Measurements from ENCODE around the gene FOXO6. TPM values are rescaled to one million over a fixed set of nuclear protein-coding genes. Genes with fewer than 3 reads are reported as not detected.

FOXO6 gene
- total and polyA plus RNA-seq, 2 experiments from 2014 or later, result 0.68 to 4.2 TPM

DNA sequence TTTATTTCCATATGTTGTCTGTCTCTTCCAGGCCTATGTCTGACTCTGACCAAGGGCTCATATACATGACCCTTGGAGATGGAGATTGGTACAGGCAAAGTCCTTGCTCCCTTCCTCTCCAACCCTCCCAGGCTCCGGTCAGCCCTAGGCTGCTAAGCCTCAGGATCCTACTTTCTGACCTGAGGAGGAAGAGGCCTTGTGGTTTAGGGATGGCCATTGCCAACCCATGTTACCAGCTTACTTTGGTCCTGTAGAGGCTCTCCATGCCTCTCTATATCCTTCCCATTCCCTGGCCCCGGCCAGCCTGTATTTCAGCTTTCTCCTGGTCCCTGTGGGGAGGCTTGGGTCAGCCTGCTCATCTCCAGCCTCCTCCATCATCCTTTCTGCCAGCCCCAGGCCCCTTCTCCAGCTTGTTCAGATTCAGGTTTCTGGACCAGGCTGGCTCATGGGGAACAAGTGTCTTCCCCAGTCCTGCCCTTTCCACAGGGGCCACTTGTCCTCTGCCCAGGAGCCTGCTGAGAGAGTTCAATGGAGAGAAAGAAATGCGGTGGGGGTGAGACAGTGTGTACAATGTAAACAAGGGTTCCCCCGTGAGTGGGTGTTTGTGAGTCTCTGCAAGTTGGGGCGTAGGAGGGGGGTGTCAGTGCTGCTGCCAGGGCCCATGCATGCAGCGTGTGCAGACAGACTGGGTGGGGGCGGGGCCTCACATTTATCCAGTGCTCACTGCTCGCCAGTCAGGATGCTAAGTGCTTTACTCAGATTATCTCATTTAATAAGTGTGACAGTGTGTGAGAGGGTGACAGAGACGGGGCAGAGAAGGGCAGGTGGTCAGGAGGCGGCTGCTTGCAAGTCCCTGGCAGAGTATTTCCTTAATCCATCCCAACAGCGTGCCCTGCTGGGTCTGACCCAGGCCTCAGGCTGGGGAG lies 31.3 kb upstream of the FOXO6 start:
- Mint-ChIP-seq H3K27me3 (ENCODE audit: insufficient read depth, low read depth, poor library complexity) (peaks cover 10% of the 10 kb centered on the region), H3K27ac (no peak overlapping the region), H3K36me3 (ENCODE audit: low read depth) (no peaks in the 10 kb centered on the region), H3K4me1 (peaks cover 8% of the 10 kb centered on the region), H3K9me3 (peaks cover 2% of the 10 kb centered on the region; the same call in 1 of the 3 replicates), H3K4me3 (no peak overlapping the region)
- Histone ChIP-seq H3K4me3 (no peak overlapping the region), H3K4me2 (no peak overlapping the region), H3K9me2 (ENCODE audit: insufficient read depth) (no peaks in the 10 kb centered on the region), H2AFZ (no peak overlapping the region), H4K20me1 (replicated peaks; ENCODE audit: insufficient read depth) (no peaks in the 10 kb centered on the region), H3K27ac (ENCODE audit: low read depth) (no peak overlapping the region), H3K27me3 (ENCODE audit: insufficient read depth) (no peaks in the 10 kb centered on the region), H3K36me3 (ENCODE audit: insufficient read depth) (no peaks in the 10 kb centered on the region), H3F3A (replicated peaks; ENCODE audit: low read depth) (no peaks in the 10 kb centered on the region), H3K79me2 (replicated peaks; ENCODE audit: insufficient read depth) (no peaks in the 10 kb centered on the region), H3K4me1 (ENCODE audit: insufficient read depth) (no peaks in the 10 kb centered on the region)
- no peak for DNase-seq (ENCODE audit: low spot score)
- TF ChIP-seq CTCF (conservative IDR thresholded peaks at IDR 0.05; ENCODE audit: low read depth in 2 of 2), result no peak
- TF ChIP-seq ZNF331 (CRISPR knock-in tag; IDR thresholded peaks at IDR 0.05; ENCODE audit: low read depth), result no peak
- no peak for TF ChIP-seq ZNF114 (CRISPR knock-in tag; IDR thresholded peaks at IDR 0.05)
- no peak for TF ChIP-seq CREB1 (CRISPR knock-in tag; IDR thresholded peaks at IDR 0.05; ENCODE audit: low read depth)
- TF ChIP-seq ETS1 (IDR thresholded peaks at IDR 0.05), result no peak
- no peak for TF ChIP-seq POLR2AphosphoS5 (IDR thresholded peaks at IDR 0.05; ENCODE audit: low read depth)
- TF ChIP-seq, protein P1, sequence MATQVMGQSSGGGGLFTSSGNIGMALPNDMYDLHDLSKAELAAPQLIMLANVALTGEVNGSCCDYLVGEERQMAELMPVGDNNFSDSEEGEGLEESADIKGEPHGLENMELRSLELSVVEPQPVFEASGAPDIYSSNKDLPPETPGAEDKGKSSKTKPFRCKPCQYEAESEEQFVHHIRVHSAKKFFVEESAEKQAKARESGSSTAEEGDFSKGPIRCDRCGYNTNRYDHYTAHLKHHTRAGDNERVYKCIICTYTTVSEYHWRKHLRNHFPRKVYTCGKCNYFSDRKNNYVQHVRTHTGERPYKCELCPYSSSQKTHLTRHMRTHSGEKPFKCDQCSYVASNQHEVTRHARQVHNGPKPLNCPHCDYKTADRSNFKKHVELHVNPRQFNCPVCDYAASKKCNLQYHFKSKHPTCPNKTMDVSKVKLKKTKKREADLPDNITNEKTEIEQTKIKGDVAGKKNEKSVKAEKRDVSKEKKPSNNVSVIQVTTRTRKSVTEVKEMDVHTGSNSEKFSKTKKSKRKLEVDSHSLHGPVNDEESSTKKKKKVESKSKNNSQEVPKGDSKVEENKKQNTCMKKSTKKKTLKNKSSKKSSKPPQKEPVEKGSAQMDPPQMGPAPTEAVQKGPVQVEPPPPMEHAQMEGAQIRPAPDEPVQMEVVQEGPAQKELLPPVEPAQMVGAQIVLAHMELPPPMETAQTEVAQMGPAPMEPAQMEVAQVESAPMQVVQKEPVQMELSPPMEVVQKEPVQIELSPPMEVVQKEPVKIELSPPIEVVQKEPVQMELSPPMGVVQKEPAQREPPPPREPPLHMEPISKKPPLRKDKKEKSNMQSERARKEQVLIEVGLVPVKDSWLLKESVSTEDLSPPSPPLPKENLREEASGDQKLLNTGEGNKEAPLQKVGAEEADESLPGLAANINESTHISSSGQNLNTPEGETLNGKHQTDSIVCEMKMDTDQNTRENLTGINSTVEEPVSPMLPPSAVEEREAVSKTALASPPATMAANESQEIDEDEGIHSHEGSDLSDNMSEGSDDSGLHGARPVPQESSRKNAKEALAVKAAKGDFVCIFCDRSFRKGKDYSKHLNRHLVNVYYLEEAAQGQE (IDR thresholded peaks at IDR 0.05; ENCODE audit: unreplicated experiment), result no peak
- ATAC-seq, result no peak
